PC-9 (cell line): ENCODE results near the gene SYCP2. TPM values are rescaled to one million over a fixed set of nuclear protein-coding genes. Genes with fewer than 3 reads are reported as not detected.

Experiments used
- BruUV-seq: library from RNA; stranded (reverse); fragments of 400-500 nt; replicated peaks from 2 replicates; lab custom pipeline; 2021; lab: Mats Ljungman, UMichigan
- CTCF ChIA-PET: fragments of 300-600 bp; sonication (Branson Sonifier 250); formaldehyde crosslinking; loops from one replicate; lab custom pipeline; 2022; ENCODE audit warnings: antibody characterized with exemption; lab: Charles Lee
- POLR2A ChIA-PET: fragments of 300-600 bp; sonication (Branson Sonifier 250); formaldehyde crosslinking; loops from one replicate; lab custom pipeline; 2022; ENCODE audit warnings: antibody characterized with exemption; ENCODE audit not compliant: unreplicated experiment; lab: Charles Lee
- DNase-seq, 2 experiments: peaks; one replicate each; pipeline versions ENCODE4 v3.0.0 to v3.0.0-alpha.2; 2015 to 2022; ENCODE audit warnings: mixed read lengths in 1 of 2
- H2AFZ ChIP-seq: fragments of 200-600 bp; sonication (generic); 2 replicates; pipeline ENCODE4 v1.8.1; 2017; ENCODE audit warnings: antibody characterized with exemption
- H3F3A ChIP-seq: fragments of 200-600 bp; sonication (generic); 2 replicates; pipeline ENCODE4 v1.8.1; 2017; ENCODE audit warnings: antibody characterized with exemption, mild to moderate bottlenecking, low read depth; ENCODE audit not compliant: insufficient read depth
- H3K27ac ChIP-seq: fragments of 200-600 bp; sonication (generic); 2 replicates; pipeline ENCODE4 v1.6.1; 2016; ENCODE audit warnings: mixed run types
- H3K27me3 ChIP-seq: fragments of 200-600 bp; sonication (generic); 2 replicates; pipeline ENCODE4 v1.6.1; 2016; ENCODE audit warnings: low read depth, mixed run types; ENCODE audit not compliant: insufficient read depth
- H3K36me3 ChIP-seq: fragments of 200-600 bp; sonication (generic); 2 replicates; pipeline ENCODE4 v1.6.1; 2016; ENCODE audit warnings: low read depth, mixed run types
- H3K4me1 ChIP-seq: fragments of 200-600 bp; sonication (generic); replicated peaks from 2 replicates; pipeline ENCODE4 v1.6.1; 2016; ENCODE audit warnings: mixed run types; ENCODE audit not compliant: insufficient read depth
- H3K4me2 ChIP-seq: fragments of 200-600 bp; sonication (generic); 2 replicates; pipeline ENCODE4 v1.6.1; 2017; ENCODE audit warnings: mixed run types
- H3K4me3 ChIP-seq: fragments of 200-600 bp; sonication (generic); 2 replicates; pipeline ENCODE4 v1.6.1; 2016; ENCODE audit warnings: mixed run types
- H3K79me2 ChIP-seq: fragments of 200-600 bp; sonication (generic); 2 replicates; pipeline ENCODE4 v1.6.1; 2017; ENCODE audit warnings: low read depth, mixed run types
- H3K9me2 ChIP-seq: fragments of 200-600 bp; sonication (generic); 2 replicates; pipeline ENCODE4 v1.8.1; 2017; ENCODE audit warnings: mild to moderate bottlenecking; ENCODE audit not compliant: insufficient read depth
- H3K9me3 ChIP-seq: fragments of 200-600 bp; sonication (generic); 2 replicates; pipeline ENCODE4 v1.8.1; 2016; ENCODE audit warnings: low read depth; ENCODE audit not compliant: insufficient read depth
- H4K20me1 ChIP-seq: fragments of 200-600 bp; sonication (generic); 2 replicates; pipeline ENCODE4 v1.8.1; 2017; ENCODE audit not compliant: insufficient read depth
- EZH2 ChIP-seq: fragments of 200-600 bp; sonication (generic); IDR thresholded peaks from 2 replicates; pipeline ENCODE4 v1.8.0; 2017; ENCODE audit warnings: antibody characterized with exemption, low read depth
- intact Hi-C: fragments of 100-400 bp; cut with micrococcal nuclease; formaldehyde crosslinking; loops from one replicate; pipeline ENCODE4 v1.10.0; 2022; ENCODE audit not compliant: unreplicated experiment
- total RNA-seq: library from RNA; stranded (reverse); gene quantifications from 2 replicates; pipeline ENCODE4 v1.2.3, GENCODE V29; 2021
- TF ChIP-seq, protein P1 (sequence below): fragments of 200-600 bp; sonication (generic); conservative IDR thresholded peaks from 2 replicates; pipeline ENCODE4 v1.6.1; 2017; ENCODE audit warnings: mixed run types, antibody characterized with exemption, mild to moderate bottlenecking, moderate library complexity

Gene SYCP2
- total RNA-seq, 1 experiment from 2014 or later = 1.8 TPM

- Histone ChIP-seq H3K4me3 (no peak overlapping the region), H2AFZ (no peak overlapping the region), H3K27me3 (no peaks in the 10 kb centered on the region), H3K79me2 (no peaks in the 10 kb centered on the region), H3F3A (no peaks in the 10 kb centered on the region; the same call in 1 of the 2 replicates), H4K20me1 (no peaks in the 10 kb centered on the region), H3K36me3 (no peaks in the 10 kb centered on the region), H3K4me1 (no peaks in the 10 kb centered on the region), H3K27ac (no peak overlapping the region), H3K9me3 (no peaks in the 10 kb centered on the region), H3K4me2 (no peak overlapping the region), H3K9me2 (no peaks in the 10 kb centered on the region)
- DNase-seq = no peak
- POLR2A ChIA-PET = interaction anchor here (0.7 kb wide), 1 partner anchor 738 kb away, joined by 4 read pairs; no protein-coding TSS in a partner anchor
- no TSS peak for BruUV-seq
- intact Hi-C loops = no loop called here
- CTCF ChIA-PET = no interaction called here
- TF ChIP-seq EZH2 = no peak
- TF ChIP-seq, protein P1, sequence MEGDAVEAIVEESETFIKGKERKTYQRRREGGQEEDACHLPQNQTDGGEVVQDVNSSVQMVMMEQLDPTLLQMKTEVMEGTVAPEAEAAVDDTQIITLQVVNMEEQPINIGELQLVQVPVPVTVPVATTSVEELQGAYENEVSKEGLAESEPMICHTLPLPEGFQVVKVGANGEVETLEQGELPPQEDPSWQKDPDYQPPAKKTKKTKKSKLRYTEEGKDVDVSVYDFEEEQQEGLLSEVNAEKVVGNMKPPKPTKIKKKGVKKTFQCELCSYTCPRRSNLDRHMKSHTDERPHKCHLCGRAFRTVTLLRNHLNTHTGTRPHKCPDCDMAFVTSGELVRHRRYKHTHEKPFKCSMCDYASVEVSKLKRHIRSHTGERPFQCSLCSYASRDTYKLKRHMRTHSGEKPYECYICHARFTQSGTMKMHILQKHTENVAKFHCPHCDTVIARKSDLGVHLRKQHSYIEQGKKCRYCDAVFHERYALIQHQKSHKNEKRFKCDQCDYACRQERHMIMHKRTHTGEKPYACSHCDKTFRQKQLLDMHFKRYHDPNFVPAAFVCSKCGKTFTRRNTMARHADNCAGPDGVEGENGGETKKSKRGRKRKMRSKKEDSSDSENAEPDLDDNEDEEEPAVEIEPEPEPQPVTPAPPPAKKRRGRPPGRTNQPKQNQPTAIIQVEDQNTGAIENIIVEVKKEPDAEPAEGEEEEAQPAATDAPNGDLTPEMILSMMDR = no peak
Measured at GRCh38 chr20:59911041-59911440, 22.4 kb downstream of the SYCP2 start.

DNA sequence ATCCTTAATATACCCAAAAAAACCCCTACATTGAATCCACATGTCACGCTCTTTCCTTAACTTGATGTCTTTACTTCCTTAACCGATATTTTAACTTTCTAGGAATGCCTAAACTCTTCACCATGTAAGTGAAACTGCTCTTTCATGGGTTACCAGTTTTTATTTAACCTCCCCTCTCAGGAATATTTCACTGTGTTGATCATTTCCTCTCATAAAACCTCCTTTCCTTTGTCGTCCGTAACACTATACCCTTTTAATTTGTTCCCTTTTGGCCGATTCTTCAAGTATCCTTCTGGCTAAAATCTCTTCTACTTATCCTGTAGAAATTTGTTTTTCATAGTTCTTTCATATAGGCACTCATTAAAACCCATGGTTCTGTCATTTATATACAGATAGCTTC, 24.6 kb downstream of the SYCP2 start:
- intact Hi-C loops = no loop called here
- no peak overlapping the region for H2AFZ ChIP-seq
- no peak overlapping the region for H3K4me2 ChIP-seq
- TF ChIP-seq, protein P1 = no peak
- H4K20me1 ChIP-seq = no peaks in the 10 kb centered on the region
- BruUV-seq = no TSS peak
- ChIA-PET CTCF (no interaction called here), POLR2A (no interaction called here)
- no peaks in the 10 kb centered on the region for H3K79me2 ChIP-seq
- DNase-seq = no peak
- no peak overlapping the region for H3K4me3 ChIP-seq
- H3K9me2 ChIP-seq = no peaks in the 10 kb centered on the region
- no peaks in the 10 kb centered on the region for H3K4me1 ChIP-seq
- H3K27ac ChIP-seq = no peak overlapping the region
- H3K27me3 ChIP-seq = no peaks in the 10 kb centered on the region
- H3K9me3 ChIP-seq = no peaks in the 10 kb centered on the region
- no peaks in the 10 kb centered on the region; the same call in 1 of the 2 replicates for H3F3A ChIP-seq
- no peaks in the 10 kb centered on the region for H3K36me3 ChIP-seq

- DNase-seq = no peak
- peaks cover 4% of the 10 kb centered on the region; the same call in 1 of the 2 replicates for H3F3A ChIP-seq
- H3K4me2 ChIP-seq = no peak overlapping the region
- intact Hi-C loops = no loop called here
- no TSS peak for BruUV-seq
- H3K9me3 ChIP-seq = no peaks in the 10 kb centered on the region
- POLR2A ChIA-PET = no interaction called here
- no peak overlapping the region for H3K27ac ChIP-seq
- H3K9me2 ChIP-seq = no peaks in the 10 kb centered on the region
- no peak overlapping the region for H3K4me3 ChIP-seq
- no peak overlapping the region for H2AFZ ChIP-seq
- TF ChIP-seq, protein P1 = no peak
- TF ChIP-seq EZH2 = no peak
- H3K27me3 ChIP-seq = no peaks in the 10 kb centered on the region
- no peaks in the 10 kb centered on the region for H3K4me1 ChIP-seq
- H3K79me2 ChIP-seq = no peaks in the 10 kb centered on the region
- H4K20me1 ChIP-seq = no peaks in the 10 kb centered on the region
- CTCF ChIA-PET = no interaction called here
- no peaks in the 10 kb centered on the region for H3K36me3 ChIP-seq
Measured at GRCh38 chr20:59903621-59904020, 29.8 kb downstream of the SYCP2 start.
